CD4-positive, alpha-beta T cell treated with Interleukin-15 for 1 hour (primary cell): ENCODE results near the gene NCOA5.

Experiments used
- DNase-seq: peaks from one replicate; pipeline ENCODE4 v3.0.0-alpha.2; 2020

Gene NCOA5

DNA sequence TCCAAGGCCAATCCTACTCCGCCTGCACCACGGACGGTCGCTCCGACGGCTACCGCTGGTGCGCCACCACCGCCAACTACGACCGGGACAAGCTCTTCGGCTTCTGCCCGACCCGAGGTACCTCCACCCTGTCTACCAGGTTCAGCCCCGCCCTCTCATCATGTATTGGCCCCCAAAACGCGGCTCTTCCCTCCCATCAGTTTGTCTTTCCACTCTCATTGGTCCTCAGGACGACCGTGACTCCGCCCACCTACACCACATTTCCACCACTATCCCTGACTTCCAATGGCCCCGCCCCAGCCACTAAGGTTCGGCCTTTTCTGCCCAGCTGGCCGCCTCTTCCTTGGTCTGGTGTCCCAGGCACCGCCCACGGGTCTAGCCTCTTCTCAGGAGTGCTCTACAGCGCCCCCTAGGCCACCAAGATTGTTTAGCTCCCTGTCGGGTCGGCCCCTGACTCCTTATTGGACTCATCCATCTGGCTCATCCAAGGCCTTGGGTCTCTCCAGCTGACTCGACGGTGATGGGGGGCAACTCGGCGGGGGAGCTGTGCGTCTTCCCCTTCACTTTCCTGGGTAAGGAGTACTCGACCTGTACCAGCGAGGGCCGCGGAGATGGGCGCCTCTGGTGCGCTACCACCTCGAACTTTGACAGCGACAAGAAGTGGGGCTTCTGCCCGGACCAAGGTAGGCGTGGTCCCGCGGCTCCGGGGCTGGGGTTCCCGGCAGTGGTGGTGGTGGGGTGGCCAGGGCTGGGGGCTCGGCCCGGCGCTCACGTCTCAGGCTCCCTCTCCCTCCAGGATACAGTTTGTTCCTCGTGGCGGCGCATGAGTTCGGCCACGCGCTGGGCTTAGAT, 77.9 kb downstream of the NCOA5 start:
- DNase-seq, result peak; percentile 51
